ENCODE results near the gene OSBPL2. TPM values are rescaled to one million over a fixed set of nuclear protein-coding genes. Genes with fewer than 3 reads are reported as not detected.

Gene OSBPL2
- total RNA-seq, 2 donors from 2014 or later, result 40.1 to 41.2 TPM

DNA sequence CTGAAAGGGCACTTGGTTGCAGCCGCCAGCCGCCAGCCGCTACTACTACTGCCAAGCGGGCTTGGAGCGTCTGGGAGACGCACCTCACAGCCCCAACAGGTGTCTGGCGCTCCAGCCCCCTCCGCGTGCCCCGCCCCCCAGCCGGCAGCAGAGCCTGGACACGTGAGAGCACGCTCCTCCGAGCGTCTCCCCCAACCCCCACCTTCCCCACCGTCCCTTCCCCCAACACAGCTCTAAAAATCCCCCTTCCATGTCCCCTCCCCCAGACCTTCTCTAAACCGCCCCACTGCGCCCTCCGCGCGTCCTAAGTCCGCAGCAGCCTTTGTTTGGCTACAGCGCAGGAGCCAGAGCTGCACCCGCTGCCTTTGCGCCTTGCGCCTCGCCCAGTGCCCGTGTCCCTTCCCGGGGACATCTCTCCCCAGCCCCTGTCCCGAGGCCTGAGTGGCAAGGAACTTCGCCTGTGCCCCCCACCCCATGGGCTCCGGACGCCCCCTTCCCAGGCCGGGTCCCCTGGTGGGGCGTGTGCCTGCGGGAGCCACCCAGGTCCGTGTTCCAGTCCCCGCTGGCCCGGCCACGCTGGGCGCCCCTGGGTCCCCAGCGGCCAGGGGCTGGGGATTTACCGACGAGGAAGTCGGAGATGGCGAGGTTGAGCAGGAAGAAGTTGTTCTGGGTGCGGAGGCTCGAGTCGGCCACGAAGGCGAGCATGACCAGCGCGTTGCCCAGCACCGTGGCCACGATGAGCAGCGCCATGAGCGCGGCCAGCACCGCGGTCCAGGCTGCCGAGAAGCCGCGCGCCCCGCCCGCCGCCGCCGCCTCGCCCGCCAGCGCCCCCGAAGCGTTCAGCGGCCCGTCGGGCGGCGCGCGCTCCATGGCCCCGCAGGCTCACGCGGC lies 19.0 kb upstream of the OSBPL2 start:
- intact Hi-C loops (cut with DNase I), result no loop called here
- ATAC-seq (peak in 1 of 2 donors; percentile 16), DNase-seq (no peak)

GRCh38 chr20:62219992-62220665 lies 18.2 kb upstream of the OSBPL2 start, which contains the start of gene HRH3:
TSS of gene HRH3 (minus strand) at chr20:62220278. CDS start at chr20:62219970, 308 bp downstream.
- intact Hi-C loops (cut with DNase I), result no loop called here
- DNase-seq (no peak), ATAC-seq (peak; percentile 75 to 89)

- DNase-seq (no peak), ATAC-seq (no peak)
- intact Hi-C loops (cut with DNase I), result no loop called here
Measured at GRCh38 chr20:62220666-62221568, 17.4 kb upstream of the OSBPL2 start.

GRCh38 chr20:62222266-62222850 lies 16.0 kb upstream of the OSBPL2 start:
- DNase-seq, result no peak
- no peak for ATAC-seq
- intact Hi-C loops (cut with DNase I), result no loop called here

DNA sequence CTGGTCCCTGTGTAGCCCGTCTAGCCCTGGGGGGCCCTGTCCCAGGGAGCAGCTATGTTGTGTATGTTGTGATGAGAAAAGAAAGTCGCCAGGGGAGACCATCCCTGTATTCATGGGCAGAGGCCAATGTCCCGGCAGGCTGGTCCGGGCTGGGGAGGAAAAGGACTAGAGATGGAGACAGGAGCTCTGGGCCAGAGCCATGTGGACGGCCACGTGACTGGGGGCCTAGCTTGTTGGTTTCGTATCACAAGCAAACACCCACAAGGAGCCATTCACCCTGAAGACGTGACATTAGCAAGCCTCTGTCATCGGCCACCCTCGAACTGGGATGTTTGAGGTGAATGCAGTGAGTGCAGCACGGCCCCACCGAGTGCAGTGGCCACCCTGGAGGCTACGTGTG lies 15.3 kb upstream of the OSBPL2 start:
- intact Hi-C loops (cut with DNase I), result no loop called here
- no peak for ATAC-seq
- no peak for DNase-seq

DNA sequence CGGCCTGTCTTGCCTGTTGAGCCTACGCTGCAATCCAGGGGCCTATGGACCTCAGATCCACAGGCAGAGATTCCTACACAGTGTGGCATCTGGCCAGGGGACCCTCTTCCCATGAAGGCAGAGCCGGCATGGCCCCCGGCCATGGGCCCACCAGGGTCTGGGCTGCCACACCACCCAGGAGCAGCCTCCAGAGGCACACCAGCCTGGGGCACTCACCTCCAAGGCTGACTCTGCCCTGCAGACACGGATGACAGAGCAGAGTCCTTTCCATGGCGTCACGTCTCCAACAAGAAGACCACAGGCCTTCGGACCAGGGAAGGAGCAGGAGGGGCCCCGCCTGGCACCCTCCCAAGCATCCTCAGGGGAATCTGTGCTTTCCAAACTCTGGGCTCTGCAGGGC lies 14.8 kb upstream of the OSBPL2 start:
- no peak for ATAC-seq
- DNase-seq, result no peak
- intact Hi-C loops (cut with DNase I), result no loop called here

DNA sequence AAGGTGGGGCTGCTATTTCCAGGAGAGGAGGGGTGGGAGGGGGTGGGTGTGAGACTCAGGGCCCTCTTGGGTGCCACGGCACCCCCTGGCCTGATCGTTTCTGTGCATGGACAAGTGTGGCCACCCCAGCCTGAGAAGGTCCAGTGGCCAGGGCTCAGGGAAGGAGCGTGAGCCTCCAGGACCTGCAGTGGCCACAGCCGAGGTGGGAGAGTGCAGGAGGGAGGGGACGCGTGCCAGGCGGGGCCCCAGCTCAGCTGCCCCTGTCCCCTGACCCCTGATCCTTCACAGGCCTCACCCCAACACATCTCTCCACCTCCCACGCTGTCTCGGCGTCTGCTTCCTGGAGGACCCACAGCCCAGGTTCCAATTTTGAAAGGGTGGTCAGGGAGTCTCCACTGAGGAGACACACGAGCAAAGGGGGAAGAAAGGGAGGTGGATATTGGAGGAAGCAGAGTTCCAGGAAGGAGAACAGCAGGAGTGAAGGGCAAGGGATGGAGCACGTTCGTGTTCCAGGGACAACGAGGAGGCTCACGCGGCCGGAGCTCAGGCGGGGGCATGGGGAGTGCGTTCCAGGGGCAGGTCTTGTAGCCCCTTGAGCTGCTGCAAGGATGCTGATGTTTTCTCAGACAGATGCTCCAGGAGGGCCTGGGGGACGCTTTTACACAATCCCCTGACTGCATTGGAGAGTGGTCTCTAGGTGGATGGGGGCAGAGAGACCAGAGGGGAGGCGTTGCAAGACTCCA lies 14.0 kb upstream of the OSBPL2 start:
- intact Hi-C loops (cut with DNase I), result no loop called here
- no peak for ATAC-seq
- no peak for DNase-seq

- no peak for DNase-seq
- intact Hi-C loops (cut with DNase I), result no loop called here
- ATAC-seq, result no peak
Measured at GRCh38 chr20:62225026-62225425, 13.3 kb upstream of the OSBPL2 start.

DNA sequence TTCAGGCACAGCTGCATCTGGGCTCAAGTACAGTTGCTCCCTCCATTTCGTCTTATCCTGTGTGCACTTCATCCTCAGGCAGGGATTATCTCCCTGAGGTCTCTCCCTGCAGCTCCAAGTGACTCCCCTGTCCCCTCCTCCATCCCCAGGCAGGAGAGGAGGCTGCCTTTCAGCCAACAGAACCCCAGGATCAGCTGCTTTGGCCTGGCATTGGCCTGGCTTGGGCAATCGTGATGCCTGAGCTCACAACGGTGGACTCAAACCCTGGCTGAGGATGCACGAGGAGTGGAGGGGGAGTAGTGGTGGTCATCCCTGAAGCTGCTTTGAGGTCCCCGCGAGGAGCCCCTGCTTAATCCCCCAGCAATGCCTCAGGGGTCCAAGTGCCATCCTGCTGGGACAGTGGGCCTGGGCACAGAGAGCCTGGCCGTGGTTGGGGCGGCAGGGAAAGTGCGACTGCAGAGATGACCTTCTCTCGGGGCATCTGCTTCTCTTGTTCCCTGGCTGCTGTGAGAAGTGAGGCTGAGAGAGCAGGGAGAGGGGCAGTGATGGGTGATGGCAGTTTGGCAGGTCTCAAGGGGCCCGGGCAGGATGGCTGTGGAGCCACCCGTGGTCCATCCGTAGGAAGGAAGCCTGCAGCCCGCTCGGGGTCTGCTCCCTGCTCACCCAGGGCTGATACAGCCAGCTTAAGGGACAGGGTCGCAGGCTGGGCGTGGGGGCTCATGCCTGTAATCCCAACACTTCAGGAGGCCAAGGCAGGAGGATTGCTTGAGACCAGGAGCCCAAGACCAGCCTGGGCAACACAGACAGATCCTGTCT lies 12.3 kb upstream of the OSBPL2 start:
- ATAC-seq, result no peak
- intact Hi-C loops (cut with DNase I), result no loop called here
- DNase-seq, result no peak

DNA sequence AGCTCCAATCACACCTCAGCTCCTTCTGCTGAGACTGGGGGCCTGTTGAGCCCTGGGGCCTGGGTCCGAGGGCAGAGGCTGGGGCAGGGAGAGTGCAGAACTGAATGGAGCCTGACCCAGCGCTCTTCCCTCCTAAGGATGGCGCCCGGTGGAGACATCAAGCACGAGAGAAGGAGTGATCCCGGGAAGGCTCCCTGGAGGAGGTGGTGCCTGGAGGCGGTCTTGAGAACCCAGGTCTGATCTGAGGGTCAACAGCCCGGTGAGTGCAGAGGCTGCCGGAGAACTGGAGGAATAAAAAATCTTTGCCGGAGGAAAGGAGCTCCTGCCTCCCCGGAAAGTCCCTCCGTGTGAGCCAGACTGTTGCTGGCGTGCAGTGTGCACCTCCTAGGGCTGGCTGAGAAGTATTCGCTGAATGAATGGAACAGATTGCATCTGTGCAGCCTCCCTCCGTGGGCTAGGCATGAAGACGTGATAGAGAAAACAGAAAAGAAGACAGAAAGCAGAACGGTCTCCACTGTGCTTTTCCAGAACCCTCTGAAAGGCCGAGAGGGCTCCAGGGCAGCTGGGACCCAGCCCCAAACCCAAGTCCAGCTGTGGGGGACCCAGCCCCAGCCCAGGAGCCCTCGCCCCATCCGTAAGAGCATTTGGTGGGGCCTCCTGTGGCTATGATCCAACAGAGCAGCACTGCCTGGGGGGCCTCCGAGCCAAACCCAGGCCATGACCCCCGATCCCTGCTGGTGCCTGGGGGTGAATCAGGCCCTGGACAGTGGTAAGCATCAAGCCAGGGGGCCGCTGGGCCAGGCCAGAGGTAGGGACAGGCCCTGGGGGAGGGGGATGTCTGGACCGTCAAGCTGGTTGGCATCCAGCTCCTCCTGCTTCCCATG lies 11.4 kb upstream of the OSBPL2 start:
- no peak for DNase-seq
- intact Hi-C loops (cut with DNase I), result no loop called here
- ATAC-seq, result no peak

DNA sequence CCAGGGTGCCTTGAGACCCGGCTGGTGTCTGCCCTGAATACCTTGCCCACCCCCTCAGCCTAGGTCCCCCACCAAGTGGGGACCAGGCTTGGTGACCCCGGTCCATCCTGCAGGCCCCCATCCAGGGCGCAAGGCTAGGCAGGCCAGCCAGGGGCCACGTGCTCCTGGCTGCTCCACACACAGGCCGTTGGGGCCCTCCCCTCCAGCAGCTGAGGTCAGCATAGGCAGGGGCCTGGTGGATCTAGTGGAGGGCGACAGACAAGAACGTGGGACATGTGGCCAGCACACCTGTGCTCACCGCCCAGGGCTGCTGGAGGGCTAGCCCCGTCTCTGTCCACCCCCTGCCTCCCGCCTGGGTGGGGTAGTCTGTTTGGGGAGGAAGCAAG lies 10.7 kb upstream of the OSBPL2 start:
- DNase-seq (no peak), ATAC-seq (no peak)
- intact Hi-C loops (cut with DNase I), result no loop called here

DNA sequence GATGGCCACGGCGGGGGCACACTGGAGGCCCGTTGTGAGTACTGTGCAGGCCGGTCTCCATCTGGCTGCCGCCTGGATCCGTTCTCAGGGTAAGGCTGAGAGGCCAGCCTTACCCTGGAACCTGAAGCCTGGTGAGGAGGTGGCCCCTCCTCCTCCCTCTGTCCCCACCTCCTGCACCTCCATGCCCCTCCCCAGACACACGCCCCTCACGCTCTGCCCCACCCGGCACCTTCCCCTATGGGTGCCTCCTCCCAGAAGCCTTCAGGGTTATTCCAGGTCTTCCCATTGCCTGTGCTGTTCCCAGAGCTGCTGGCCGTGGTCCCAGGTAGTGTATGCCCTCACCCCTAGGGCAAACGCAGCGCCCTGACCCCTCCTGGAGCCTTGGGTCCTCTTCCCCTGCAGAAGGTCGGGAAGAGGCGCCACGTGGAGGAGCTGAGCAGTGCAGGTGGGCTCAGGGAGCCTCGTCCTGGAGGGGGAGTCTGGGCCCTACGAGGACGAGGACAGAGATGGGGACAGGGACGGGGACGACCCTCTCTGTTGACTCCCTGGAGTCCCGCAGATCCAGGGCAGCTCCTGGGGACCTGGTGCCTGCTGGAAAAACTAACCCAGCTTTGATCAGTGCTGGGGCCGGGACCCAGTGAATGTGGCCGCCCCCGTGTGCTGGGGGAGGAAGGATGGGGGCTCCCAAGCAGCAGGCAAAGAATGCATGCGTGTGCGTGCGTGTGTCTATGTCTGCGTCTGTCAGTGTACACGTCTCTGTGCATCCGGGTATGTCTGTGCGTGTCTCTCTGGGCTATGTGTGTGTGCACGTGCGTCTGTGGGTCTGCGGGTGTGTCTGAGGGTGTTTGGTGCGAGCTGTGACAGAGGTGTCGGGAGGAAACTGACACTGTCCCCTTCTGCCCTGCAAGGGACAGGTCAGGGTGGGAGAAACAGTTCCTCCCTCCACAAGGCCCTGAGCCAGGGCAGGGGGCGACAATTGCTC lies 10.1 kb upstream of the OSBPL2 start:
- intact Hi-C loops (cut with DNase I), result no loop called here
- DNase-seq (no peak), ATAC-seq (peak in 1 of 2 donors; percentile 9)

- DNase-seq (no peak), ATAC-seq (no peak)
- intact Hi-C loops (cut with DNase I), result no loop called here
Measured at GRCh38 chr20:62228982-62229545, 9.3 kb upstream of the OSBPL2 start.

- intact Hi-C loops (cut with DNase I), result loop anchor here in 1 of 2 donors (10.0 kb wide), 1 partner anchor 45 kb away; the partner anchor contains the start of gene MTG2
- DNase-seq (no peak), ATAC-seq (no peak)
Measured at GRCh38 chr20:62229667-62230066, 8.7 kb upstream of the OSBPL2 start.

GRCh38 chr20:62230276-62230675 lies 8.0 kb upstream of the OSBPL2 start:
- intact Hi-C loops (cut with DNase I), result loop anchor here in 1 of 2 donors (10.0 kb wide), 1 partner anchor 45 kb away; the partner anchor contains the start of gene MTG2
- DNase-seq (no peak), ATAC-seq (no peak)

All from left cardiac atrium (tissue), 4 donors.